Left colon (tissue), 2 donors: ENCODE results near the gene GCAT. TPM values are rescaled to one million over a fixed set of nuclear protein-coding genes. Genes with fewer than 3 reads are reported as not detected.

ENCODE experiments used
- ATAC-seq: fragments of 200-7000 bp; cut with Tn5 transposase; one replicate; pipeline ENCODE4 v1.9.1; 2020; ENCODE audit warnings: mild to moderate bottlenecking, moderate library complexity
- DNase-seq, 2 donors: peaks; one replicate each; pipeline ENCODE4 v3.0.0-alpha.2; 2020
- intact Hi-C, 2 donors: fragments of 100-400 bp; cut with DNase I in 1 of 2; cut with micrococcal nuclease in 1 of 2; formaldehyde crosslinking; loops; one replicate each; pipeline versions ENCODE4 v1.11.2 to v1.14.0; 2022; cut with DNase I, micrococcal nuclease
- microRNA-seq, 2 donors: library from miRNA; unstranded; fragments of <30 nt; microRNA quantifications; one replicate each; pipeline versions ENCODE4 v1.1.0 to v1.2.0, GENCODE V29; 2020
- total RNA-seq, 2 donors: library from RNA; stranded (reverse); fragmentation: NEBNext Ultra II Directional; extraction: Animal tissue kit (Norgen Biotek cat#: 25700); gene quantifications; one replicate each; pipeline ENCODE4 v1.2.1, GENCODE V29; 2021
- donor health status: DM: no; HTN: no; CAD: no.
- donor health status: DM: yes; HTN: yes; CAD: no.

GCAT gene
- total RNA-seq, 2 donors from 2014 or later, result 10.2 to 10.6 TPM

DNA sequence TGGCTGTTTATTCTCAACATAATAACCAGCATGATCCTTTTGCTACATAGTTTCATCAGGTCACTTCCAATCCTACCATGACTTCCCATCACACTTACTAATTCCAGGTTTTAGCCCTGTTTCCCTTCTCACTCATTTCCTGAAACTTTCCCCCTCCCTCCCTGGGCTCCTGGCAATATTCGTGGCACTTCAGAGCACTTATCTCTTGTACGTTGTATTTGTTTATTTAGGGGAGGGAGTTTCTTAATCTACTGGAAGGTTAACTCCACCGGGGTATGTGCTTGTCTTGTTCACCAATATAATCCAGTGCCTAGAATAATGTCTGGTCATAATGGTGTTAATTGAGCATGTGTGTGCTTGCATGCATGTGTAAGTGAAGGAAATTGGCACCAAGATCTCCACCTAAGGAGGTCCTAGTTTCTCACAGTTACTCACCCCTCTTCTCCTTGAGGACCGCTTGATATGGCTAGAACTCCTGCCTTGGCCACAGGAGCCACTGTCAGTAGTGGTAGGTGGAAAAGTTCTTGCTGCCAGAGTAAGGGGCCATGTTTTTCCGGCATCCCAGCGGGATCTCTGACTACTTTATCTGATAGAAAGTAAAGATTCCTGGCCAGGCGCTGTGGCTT lies 53.2 kb downstream of the GCAT start:
- no peak for ATAC-seq
- intact Hi-C loops, result loop anchor here (5.0 to 10.0 kb wide), 2 partner anchors 39 to 46 kb away; partner anchors contain the start of gene GALR3 (in 1 of the 2)
- no peak for DNase-seq

DNA sequence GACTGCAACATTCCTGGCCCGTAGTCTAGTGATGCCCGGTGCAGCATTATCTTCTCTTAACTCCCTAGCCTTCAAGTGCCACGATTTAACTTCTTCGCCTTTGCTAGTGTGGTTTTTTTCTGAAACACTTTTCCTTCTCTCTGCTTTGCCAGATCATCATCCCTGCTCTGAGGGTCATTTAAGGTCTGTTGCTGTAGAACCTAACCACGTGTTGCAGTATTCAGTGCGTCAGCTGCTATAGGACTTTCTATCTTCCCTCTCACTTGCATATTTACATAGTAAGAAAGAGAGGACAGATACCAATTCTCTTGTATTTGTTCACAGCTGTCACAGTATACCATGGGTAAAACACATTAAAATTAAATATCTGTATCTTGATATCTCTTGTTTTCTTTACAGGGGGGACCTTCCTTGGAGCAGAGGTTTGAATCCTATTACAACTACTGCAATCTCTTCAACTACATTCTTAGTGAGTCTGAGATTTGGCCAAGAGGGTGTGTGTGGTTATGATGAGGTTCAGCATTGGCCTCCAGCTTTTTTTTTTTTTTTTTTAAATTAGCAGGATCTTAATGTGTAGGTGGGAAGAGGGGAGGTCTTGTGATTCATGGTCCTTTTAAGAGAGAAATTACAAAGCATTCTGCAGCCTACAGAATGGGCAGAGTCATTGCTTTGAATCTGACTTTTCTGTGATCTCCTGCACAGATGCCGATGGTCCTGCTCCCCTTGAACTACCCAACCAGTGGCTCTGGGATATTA lies 55.0 kb downstream of the GCAT start:
- ATAC-seq (no peak), DNase-seq (no peak)
- intact Hi-C loops, result loop anchor here (5.0 to 10.0 kb wide), 2 partner anchors 40 to 48 kb away; partner anchors contain the start of gene GALR3 (in 1 of the 2)

DNA sequence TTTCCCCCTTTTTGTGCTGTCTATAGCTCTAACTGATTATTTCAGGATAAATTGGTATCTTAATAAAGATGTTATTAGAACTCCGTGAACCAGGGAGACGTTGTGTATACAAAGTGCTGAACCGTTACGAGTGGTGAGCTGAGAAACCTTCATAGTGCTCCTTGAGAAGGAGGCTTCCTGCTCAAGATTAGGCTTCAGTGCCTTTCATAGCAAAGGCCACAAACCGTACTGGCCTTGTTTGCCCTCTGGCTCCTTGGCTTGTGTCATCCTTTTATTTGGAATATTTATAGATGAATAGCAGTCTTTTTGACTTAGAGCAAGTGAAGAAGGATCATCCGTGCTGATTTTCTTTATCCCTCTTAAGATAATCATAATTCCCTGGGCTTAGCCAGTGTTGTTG lies 57.8 kb downstream of the GCAT start:
- ATAC-seq (no peak), DNase-seq (no peak)
- intact Hi-C loops, result loop anchor here in 1 of 2 donors (10.0 kb wide), 1 partner anchor 51 kb away; no protein-coding TSS in a partner anchor

Small RNA genes within 50 kb of the gene (microRNA-seq; reads per million reads assigned to microRNA genes)
- gene MIR659, result 0 to 0.53 reads per million in 2 donors

Other genes starting within 250 kb of the GCAT start
- 10 to 100 TPM; 52.2 to 64.1 TPM for gene CDC42EP1, start 247.5 kb upstream of the GCAT start, total RNA-seq
- gene LGALS2, start 227.8 kb upstream of the GCAT start, total RNA-seq, result 10 to 100 TPM; 42.9 to 44.5 TPM
- gene GGA1, start 199.1 kb upstream of the GCAT start, total RNA-seq, result 10 to 100 TPM; 56.9 to 73.3 TPM
- 100 to 1,000 TPM in 1 of 2 donors, 10 to 100 TPM in 1; 77.4 to 121 TPM for gene SH3BP1, start 168.3 kb upstream of the GCAT start, total RNA-seq
- gene PDXP, start 149.2 kb upstream of the GCAT start, total RNA-seq, result 10 to 100 TPM; 37.7 to 50.7 TPM
- gene LGALS1, start 132.3 kb upstream of the GCAT start, total RNA-seq, result 100 to 1,000 TPM in 1 of 2 donors, 10 to 100 TPM in 1; 40.4 to 161 TPM
- 10 to 100 TPM; 30.3 to 38.2 TPM for gene NOL12, start 121.6 kb upstream of the GCAT start, total RNA-seq
- gene TRIOBP, start 110.9 kb upstream of the GCAT start, total RNA-seq, result 10 to 100 TPM; 87.2 TPM
- gene GALR3, start 15.4 kb downstream of the GCAT start, total RNA-seq, result not detected
- 10 to 100 TPM; 21.1 to 25.6 TPM for gene ANKRD54, start 36.4 kb downstream of the GCAT start, total RNA-seq
- gene EIF3L, start 41.5 kb downstream of the GCAT start, total RNA-seq, result 100 to 1,000 TPM; 362 to 388 TPM
- gene MICALL1, start 98.4 kb downstream of the GCAT start, total RNA-seq, result 10 to 100 TPM; 26.6 to 32.6 TPM
- not detected for gene C22orf23, start 145.7 kb downstream of the GCAT start, total RNA-seq
- gene POLR2F, start 145.8 kb downstream of the GCAT start, total RNA-seq, result 10 to 100 TPM; 51.1 to 60.2 TPM
- gene SOX10, start 176.6 kb downstream of the GCAT start, total RNA-seq, result 1 to 10 TPM; 1.5 to 3.7 TPM
- 10 to 100 TPM; 34.3 to 40.4 TPM for gene PICK1, start 249.5 kb downstream of the GCAT start, total RNA-seq